DMS53 treated with DMSO at 0.1 percent for 48 hours (cell line): ENCODE results near the gene ETV4.

Source experiments
- DNase-seq: peaks from one replicate; lab custom pipeline; 2025; ENCODE audit not compliant: unreplicated experiment; lab: John Stamatoyannopoulos, UW

ETV4 gene

GRCh38 chr17:43573579-43574321 is 27.6 kb upstream of the ETV4 start:
- no peak for DNase-seq

GRCh38 chr17:43572368-43572980 is 26.3 kb upstream of the ETV4 start:
- no peak for DNase-seq

GRCh38 chr17:43570518-43570928 is 24.4 kb upstream of the ETV4 start:
- DNase-seq: no peak

- no peak for DNase-seq
These were observed 22.5 kb upstream of the ETV4 start for GRCh38 chr17:43568506-43569082.

- no peak for DNase-seq
These were observed 17.8 kb upstream of the ETV4 start for GRCh38 chr17:43563600-43564594.

GRCh38 chr17:43562679-43563599 is 16.8 kb upstream of the ETV4 start:
- DNase-seq: no peak

- DNase-seq: no peak
These were observed 14.6 kb upstream of the ETV4 start for GRCh38 chr17:43560461-43561427.

GRCh38 chr17:43559161-43559816 is 13.1 kb upstream of the ETV4 start:
- no peak for DNase-seq

- DNase-seq: no peak
These were observed 12.6 kb upstream of the ETV4 start for GRCh38 chr17:43558805-43559160.

- no peak for DNase-seq
These were observed 10.2 kb upstream of the ETV4 start for GRCh38 chr17:43556292-43556691.

GRCh38 chr17:43554857-43555256 is 8.7 kb upstream of the ETV4 start:
- no peak for DNase-seq

- no peak for DNase-seq
These were observed 7.4 kb upstream of the ETV4 start for GRCh38 chr17:43553573-43553972.

- DNase-seq: peak; percentile 53
These were observed 6.2 kb upstream of the ETV4 start for GRCh38 chr17:43552229-43552837.

GRCh38 chr17:43550754-43551153 is 4.6 kb upstream of the ETV4 start:
- DNase-seq: no peak

- no peak for DNase-seq
These were observed 3.4 kb upstream of the ETV4 start for GRCh38 chr17:43549496-43549895.

GRCh38 chr17:43548689-43549379 is 2.7 kb upstream of the ETV4 start:
- DNase-seq: no peak

GRCh38 chr17:43547659-43548256 is 1.6 kb upstream of the ETV4 start:
- no peak for DNase-seq
